MCF 10A (cell line): ENCODE data around the gene ARHGEF9. TPM values are rescaled to one million over a fixed set of nuclear protein-coding genes. Genes with fewer than 3 reads are reported as not detected.
"Not testable (repeated sequence)": the region's sequence is repeated elsewhere in the genome, so short reads cannot be mapped to it uniquely, and the experiment has no call there.

Experiments
- Bru-seq: library from RNA; stranded (reverse); fragments of 400-500 nt; gene quantifications from one replicate; lab custom pipeline; 2021; lab: Mats Ljungman, UMichigan
- BruChase-seq, 2 experiments: library from RNA; stranded (reverse); fragments of 400-500 nt; gene quantifications; one replicate each; lab custom pipeline; 2021; lab: Mats Ljungman, UMichigan
- BruUV-seq: library from RNA; stranded (reverse); fragments of 400-500 nt; replicated peaks from 2 replicates; lab custom pipeline; 2021; lab: Mats Ljungman, UMichigan
- CTCF ChIA-PET: fragments of 300-600 bp; sonication (Branson Sonifier 250); formaldehyde crosslinking; extraction: SDS; loops from one replicate; lab custom pipeline; 2021; ENCODE audit warnings: antibody characterized with exemption, inconsistent platforms; lab: Yijun Ruan, JAX
- POLR2A ChIA-PET: fragments of 300-600, 350-650 bp; sonication (Branson Sonifier 250); formaldehyde crosslinking; extraction: SDS; loops from one replicate; lab custom pipeline; 2020; ENCODE audit warnings: antibody characterized with exemption, inconsistent platforms; lab: Yijun Ruan, JAX
- DNase-seq: peaks from one replicate; pipeline ENCODE4 v3.0.0-alpha.2; 2018; ENCODE audit not compliant: unreplicated experiment
- H3K27ac Mint-ChIP-seq: one replicate; pipeline ENCODE4 v1.8.0; 2022; ENCODE audit warnings: mild to moderate bottlenecking, low read depth, mixed read lengths; ENCODE audit not compliant: unreplicated experiment
- H3K27me3 Mint-ChIP-seq: one replicate; pipeline ENCODE4 v1.8.0; 2022; ENCODE audit warnings: mixed read lengths; ENCODE audit not compliant: insufficient read depth, unreplicated experiment
- H3K36me3 Mint-ChIP-seq: one replicate; pipeline ENCODE4 v1.8.0; 2022; ENCODE audit warnings: mild to moderate bottlenecking, moderate library complexity, mixed read lengths; ENCODE audit not compliant: insufficient read depth, unreplicated experiment
- H3K4me1 Mint-ChIP-seq: one replicate; pipeline ENCODE4 v1.8.0; 2022; ENCODE audit warnings: mixed read lengths; ENCODE audit not compliant: insufficient read depth, unreplicated experiment
- H3K4me3 Mint-ChIP-seq: one replicate; pipeline ENCODE4 v1.8.0; 2022; ENCODE audit warnings: mild to moderate bottlenecking, moderate library complexity, mixed read lengths; ENCODE audit not compliant: unreplicated experiment
- H3K9me3 Mint-ChIP-seq: one replicate; pipeline ENCODE4 v1.8.0; 2022; ENCODE audit warnings: mixed read lengths; ENCODE audit not compliant: unreplicated experiment
- CTCF ChIP-seq: fragments of 200-600 bp; IDR thresholded peaks from one replicate; pipeline ENCODE4 v1.8.0; 2022; ENCODE audit warnings: antibody characterized with exemption, mild to moderate bottlenecking; ENCODE audit not compliant: unreplicated experiment
- intact Hi-C: fragments of 100-400 bp; cut with micrococcal nuclease; formaldehyde crosslinking; loops from 2 replicates; pipeline ENCODE4 v1.14.1; 2022
- long read RNA-seq: library from polyadenylated mRNA; stranded (forward); transcript quantifications from one replicate; pipeline ENCODE4 v2.0.0, GENCODE V29; 2022
- total RNA-seq: library from RNA; stranded (reverse); gene quantifications from 2 replicates; pipeline ENCODE4 v1.2.3, GENCODE V29; 2022

The ARHGEF9 gene
- total RNA-seq (26.8 and 33.6 TPM in 2 replicates), Bru-seq, nascent RNA (percentile 62 among the genes with signal in this experiment), BruChase-seq, experiment 1, labeled RNA remaining after a 6-hour chase (percentile 69 among the genes with signal in this experiment), BruChase-seq, experiment 2, labeled RNA remaining after a 2-hour chase (percentile 66 among the genes with signal in this experiment)
- long read RNA-seq, full-length matches to known transcripts = 5 of 24 reads
- long read RNA-seq, partial matches to known transcripts = 1 of 24 reads
- long read RNA-seq, other reads (novel, unspliced or antisense) = 18 of 24 reads

GRCh38 chrX:63784902-63785707 lies at the start of gene ARHGEF9:
Gene ARHGEF9 (minus strand): TSS chrX:63785214. CDS start chrX:63785145, 69 bp downstream.
- Mint-ChIP-seq H3K27ac (no peak within 1 kb of the TSS), H3K27me3 (no peaks in the 10 kb centered on the region), H3K4me1 (no peaks in the 10 kb centered on the region), H3K4me3 (no peak within 1 kb of the TSS), H3K9me3 (no peaks in the 10 kb centered on the region), H3K36me3 (no peaks in the 10 kb centered on the region)
- TF ChIP-seq CTCF = no peak
- BruUV-seq = no TSS peak
- CTCF ChIA-PET = no interaction called here
- intact Hi-C loops = no loop called here
- POLR2A ChIA-PET = no interaction called here
- DNase-seq = no peak

- BruUV-seq, H3K36me3 Mint-ChIP-seq, DNase-seq, H3K27ac Mint-ChIP-seq, H3K4me3 Mint-ChIP-seq, CTCF ChIA-PET, POLR2A ChIA-PET, intact Hi-C loops, H3K4me1 Mint-ChIP-seq, H3K27me3 Mint-ChIP-seq: not testable (repeated sequence)
- peaks cover 52% of the 10 kb centered on the region for H3K9me3 Mint-ChIP-seq
Measured at GRCh38 chrX:63825446-63825845, 40.4 kb upstream of the ARHGEF9 start.

GRCh38 chrX:63818156-63818555 lies 33.1 kb upstream of the ARHGEF9 start:
- POLR2A ChIA-PET = no interaction called here
- H3K27me3 Mint-ChIP-seq = no peaks in the 10 kb centered on the region

GRCh38 chrX:63817696-63818095 lies 32.7 kb upstream of the ARHGEF9 start:
- no TSS peak for BruUV-seq
- Mint-ChIP-seq H3K36me3 (no peaks in the 10 kb centered on the region), H3K27me3 (no peaks in the 10 kb centered on the region), H3K4me3 (no peak overlapping the region), H3K9me3 (peaks cover 3% of the 10 kb centered on the region), H3K4me1 (no peaks in the 10 kb centered on the region), H3K27ac (no peak overlapping the region)
- intact Hi-C loops = no loop called here
- no peak for TF ChIP-seq CTCF
- POLR2A ChIA-PET = no interaction called here
- CTCF ChIA-PET = no interaction called here
- DNase-seq = no peak

More at GRCh38 chrX:63818156-63818555, 33.1 kb upstream of the ARHGEF9 start:
- no peak for TF ChIP-seq CTCF
- BruUV-seq = no TSS peak
- no peaks in the 10 kb centered on the region for H3K4me1 Mint-ChIP-seq
- H3K4me3 Mint-ChIP-seq = no peak overlapping the region
- CTCF ChIA-PET = interaction anchor here (0.5 kb wide), 1 partner anchor 186 kb away, joined by 5 read pairs; no protein-coding TSS in a partner anchor
- H3K9me3 Mint-ChIP-seq = peaks cover 8% of the 10 kb centered on the region
- no peak overlapping the region for H3K27ac Mint-ChIP-seq
- DNase-seq = no peak
- no peaks in the 10 kb centered on the region for H3K36me3 Mint-ChIP-seq
- intact Hi-C loops = no loop called here
